Activated T-cell treated with anti-CD3 and anti-CD28 coated beads, Interleukin-2, amount 50 U/mL, for 24 hours (primary cell): Measurements from ENCODE around the gene PGBD2.
A peak's percentile ranks its signal among the peaks of the same experiment; 100 is the strongest.

Experiments
- DNase-seq: peaks from one replicate; pipeline ENCODE4 v3.0.0-alpha.2; 2020
- H3K27ac Mint-ChIP-seq: 2 replicates; pipeline ENCODE4 v1.8.0; 2020; ENCODE audit warnings: mild to moderate bottlenecking, mixed read lengths
- H3K27me3 Mint-ChIP-seq: 2 replicates; pipeline ENCODE4 v1.8.0; 2020; ENCODE audit warnings: mixed read lengths
- H3K36me3 Mint-ChIP-seq: 2 replicates; pipeline ENCODE4 v1.8.0; 2020; ENCODE audit warnings: low read depth, mixed read lengths
- H3K4me1 Mint-ChIP-seq: 2 replicates; pipeline ENCODE4 v1.8.0; 2020; ENCODE audit warnings: low read depth, mixed read lengths
- H3K4me3 Mint-ChIP-seq: 2 replicates; pipeline ENCODE4 v1.8.0; 2020; ENCODE audit warnings: mild to moderate bottlenecking, moderate library complexity, mixed read lengths
- H3K9me3 Mint-ChIP-seq: 2 replicates; pipeline ENCODE4 v1.8.0; 2020; ENCODE audit warnings: mixed read lengths

Gene PGBD2, protein sequence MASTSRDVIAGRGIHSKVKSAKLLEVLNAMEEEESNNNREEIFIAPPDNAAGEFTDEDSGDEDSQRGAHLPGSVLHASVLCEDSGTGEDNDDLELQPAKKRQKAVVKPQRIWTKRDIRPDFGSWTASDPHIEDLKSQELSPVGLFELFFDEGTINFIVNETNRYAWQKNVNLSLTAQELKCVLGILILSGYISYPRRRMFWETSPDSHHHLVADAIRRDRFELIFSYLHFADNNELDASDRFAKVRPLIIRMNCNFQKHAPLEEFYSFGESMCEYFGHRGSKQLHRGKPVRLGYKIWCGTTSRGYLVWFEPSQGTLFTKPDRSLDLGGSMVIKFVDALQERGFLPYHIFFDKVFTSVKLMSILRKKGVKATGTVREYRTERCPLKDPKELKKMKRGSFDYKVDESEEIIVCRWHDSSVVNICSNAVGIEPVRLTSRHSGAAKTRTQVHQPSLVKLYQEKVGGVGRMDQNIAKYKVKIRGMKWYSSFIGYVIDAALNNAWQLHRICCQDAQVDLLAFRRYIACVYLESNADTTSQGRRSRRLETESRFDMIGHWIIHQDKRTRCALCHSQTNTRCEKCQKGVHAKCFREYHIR

DNA sequence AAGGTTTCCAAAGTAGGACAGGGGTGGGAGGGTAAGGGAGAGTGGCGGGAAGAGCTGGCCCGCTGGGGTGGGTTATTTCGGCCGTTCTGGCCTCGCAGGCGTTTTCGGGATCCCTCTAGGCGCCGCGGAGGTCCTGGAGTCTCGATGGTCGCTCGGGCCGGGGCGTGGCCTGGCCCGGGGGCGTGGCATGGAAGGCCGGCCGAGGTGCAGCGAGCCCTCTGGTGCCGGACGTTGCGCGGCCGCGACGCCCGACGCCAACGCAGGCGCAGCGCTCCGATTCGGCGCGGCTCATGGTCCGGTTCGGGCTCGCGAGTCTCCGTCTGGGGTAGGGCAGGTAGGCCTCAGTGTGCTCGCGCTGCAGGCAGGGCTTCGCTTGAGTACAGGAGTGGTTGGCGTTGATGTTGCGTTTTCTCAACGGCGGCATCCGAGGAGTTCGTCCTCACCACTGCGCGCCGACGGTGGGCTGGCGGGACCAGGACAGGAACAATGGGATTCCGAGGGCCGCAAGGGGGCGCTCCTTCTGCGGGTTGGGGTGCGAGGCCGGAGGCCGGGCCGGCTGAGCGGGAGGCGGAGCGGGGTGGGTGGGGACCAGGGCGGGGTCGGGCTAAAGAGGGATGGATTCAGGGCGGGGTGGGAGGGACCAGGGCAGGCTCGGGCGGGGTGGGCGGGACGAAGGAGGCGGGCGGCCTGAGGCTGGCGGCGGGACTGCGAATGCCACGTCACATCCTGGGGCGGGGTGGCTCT lies at the start of gene PGBD2:
Gene PGBD2, plus strand, starts transcription at position 227 of the 744 bp plus-strand sequence. CDS start 7,628 bp downstream, outside the sequence.
- Mint-ChIP-seq H3K9me3 (no peaks in the 10 kb centered on the region), H3K36me3 (peaks cover 4% of the 10 kb centered on the region), H3K4me1 (peaks cover 40% of the 10 kb centered on the region), H3K4me3 (peak within 1 kb of the TSS; percentile 94), H3K27me3 (no peaks in the 10 kb centered on the region), H3K27ac (peak within 1 kb of the TSS; percentile 99)
- DNase-seq: peak; percentile 98

DNA sequence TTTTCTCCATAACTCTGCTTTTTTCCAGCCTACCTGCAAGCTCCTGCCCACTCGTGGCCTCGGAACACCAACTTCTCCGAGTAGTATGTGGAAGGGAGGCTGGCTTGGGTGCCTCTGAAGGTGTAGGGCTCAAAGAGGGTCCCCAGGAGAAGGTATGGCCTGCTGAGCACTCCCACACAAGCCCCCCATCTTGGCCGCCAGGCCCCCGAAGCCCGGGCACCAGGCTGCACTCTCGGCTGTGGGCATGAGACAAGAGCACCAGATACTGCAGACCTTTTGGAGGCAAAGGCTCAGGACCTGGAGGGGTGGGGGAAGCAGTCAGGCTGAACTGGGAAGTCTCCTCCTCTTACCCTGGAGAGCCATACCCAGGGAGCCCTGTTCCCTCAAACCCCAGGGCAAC lies 48.8 kb upstream of the PGBD2 start:
- peaks cover 5% of the 10 kb centered on the region for H3K36me3 Mint-ChIP-seq
- H3K27ac Mint-ChIP-seq: peak overlapping the region; percentile 97
- DNase-seq: no peak
- no peaks in the 10 kb centered on the region for H3K27me3 Mint-ChIP-seq
- H3K4me3 Mint-ChIP-seq: peak overlapping the region; percentile 94
- H3K9me3 Mint-ChIP-seq: no peaks in the 10 kb centered on the region
- H3K4me1 Mint-ChIP-seq: peaks cover 21% of the 10 kb centered on the region

DNA sequence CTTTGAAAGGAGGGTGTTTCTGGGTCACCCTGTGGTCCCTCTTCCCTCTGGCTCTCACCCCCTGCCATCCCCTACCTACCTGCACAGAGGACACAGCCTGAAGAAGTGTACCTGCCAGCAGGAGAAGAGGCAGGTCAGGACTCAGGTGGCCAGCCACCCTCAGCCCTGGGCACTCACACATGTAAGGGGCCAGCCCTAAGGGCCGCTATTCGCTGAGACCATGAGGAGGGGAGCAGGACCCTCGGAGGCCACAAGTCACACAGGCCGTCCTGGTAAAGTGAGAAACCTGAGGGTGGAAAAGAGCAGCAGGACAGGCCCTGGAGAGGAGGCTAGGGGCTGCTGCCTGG lies 48.3 kb upstream of the PGBD2 start:
- DNase-seq: no peak
- Mint-ChIP-seq H3K27ac (peak overlapping the region; percentile 97), H3K4me3 (peak overlapping the region; percentile 94), H3K9me3 (no peaks in the 10 kb centered on the region), H3K4me1 (peaks cover 26% of the 10 kb centered on the region), H3K27me3 (no peaks in the 10 kb centered on the region), H3K36me3 (peaks cover 5% of the 10 kb centered on the region)

DNA sequence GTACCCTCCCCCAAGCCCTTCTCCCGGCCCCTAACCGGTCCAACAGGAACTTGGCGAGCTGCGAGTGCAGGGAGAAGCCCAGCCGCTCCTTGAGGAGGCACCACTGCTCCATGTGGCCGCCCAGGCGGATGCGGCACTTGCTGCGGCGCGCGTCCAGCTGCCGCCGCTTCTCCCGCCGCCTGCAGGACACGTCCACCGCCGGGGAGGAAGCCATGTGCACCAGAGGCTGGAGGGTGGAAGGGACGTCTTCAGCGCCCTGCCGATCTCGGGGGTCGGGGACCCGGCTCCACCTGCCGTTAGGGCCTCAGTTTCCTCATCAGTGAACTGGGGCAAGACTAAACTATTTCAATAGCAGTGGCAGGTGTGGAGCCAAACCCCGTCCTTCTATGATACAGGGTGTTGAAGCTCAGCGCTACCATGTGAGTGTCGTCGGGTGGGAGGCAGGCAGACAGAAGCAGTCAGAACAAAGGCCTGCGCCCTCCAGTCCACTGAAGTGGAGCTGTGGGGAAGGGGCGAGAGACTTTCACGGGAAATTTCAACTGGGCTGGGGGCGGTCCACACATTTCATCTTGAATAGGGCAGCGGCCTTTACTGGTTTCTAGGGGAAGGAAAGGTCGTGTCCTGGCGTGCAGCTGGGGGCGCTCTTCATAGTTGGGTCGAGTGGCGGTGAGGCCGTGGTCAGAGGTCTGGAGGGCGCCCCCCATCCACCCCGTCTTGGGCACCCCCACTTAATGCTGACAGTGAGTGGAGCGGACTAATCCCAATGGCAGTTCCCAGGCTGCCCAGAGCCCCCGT lies 47.7 kb upstream of the PGBD2 start:
- DNase-seq: peak; percentile 75
- peaks cover 30% of the 10 kb centered on the region for H3K4me1 Mint-ChIP-seq
- no peaks in the 10 kb centered on the region for H3K27me3 Mint-ChIP-seq
- H3K36me3 Mint-ChIP-seq: peaks cover 5% of the 10 kb centered on the region
- H3K4me3 Mint-ChIP-seq: peak overlapping the region; percentile 94
- H3K9me3 Mint-ChIP-seq: no peaks in the 10 kb centered on the region
- H3K27ac Mint-ChIP-seq: peak overlapping the region; percentile 97

DNA sequence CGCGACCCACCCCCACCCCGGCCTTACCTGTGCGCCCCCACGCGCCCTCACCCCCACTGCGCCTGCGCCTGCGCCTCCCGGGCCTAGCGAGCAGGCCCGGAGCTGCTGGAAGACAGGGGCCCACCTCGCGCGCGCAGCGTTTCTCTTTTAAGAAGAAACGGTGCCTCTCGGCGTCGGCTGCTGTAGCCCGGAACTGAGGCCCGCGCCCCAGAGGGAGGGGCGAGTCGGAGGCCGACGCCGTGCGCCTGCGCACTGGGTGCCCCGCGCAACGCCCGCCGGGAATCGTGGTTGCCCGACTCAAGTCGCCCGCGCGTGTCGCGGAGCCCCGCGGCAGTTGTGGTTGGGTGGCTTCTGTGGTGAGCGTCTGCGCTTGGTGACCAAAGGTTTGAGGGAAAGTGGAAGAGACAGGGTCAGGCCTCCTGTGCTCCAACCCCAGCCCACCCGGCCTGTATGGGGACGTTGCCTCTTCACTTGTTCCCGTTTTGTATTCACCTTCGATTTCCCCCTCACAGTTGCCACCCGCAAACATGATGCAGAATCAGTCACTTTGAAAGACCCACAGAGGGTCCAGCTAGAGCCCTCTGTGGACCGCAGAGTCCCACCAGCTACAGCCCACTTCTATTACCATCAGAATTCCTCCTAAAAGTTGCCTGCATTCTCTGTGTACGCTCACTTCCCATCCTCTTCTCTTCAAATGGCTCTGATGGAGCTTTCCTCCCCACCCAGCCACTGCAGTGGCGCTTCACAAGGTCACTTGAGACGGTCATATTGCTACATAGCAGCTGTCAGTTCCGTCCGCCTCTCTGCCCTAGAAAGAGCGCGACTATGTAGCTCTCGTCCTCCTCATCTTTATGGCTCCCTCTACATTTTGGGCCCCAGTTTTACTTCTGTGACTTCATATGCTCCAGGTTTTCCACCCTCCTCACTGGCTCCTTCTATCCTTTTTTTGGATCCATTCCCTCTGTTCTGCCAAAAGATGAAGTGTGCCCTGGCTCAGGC lies 46.8 kb upstream of the PGBD2 start, which contains the start of gene ZNF692:
Gene ZNF692, minus strand, starts transcription at position 195 of the 999 bp plus-strand sequence. CDS start 776 bp downstream, outside the sequence.
- H3K4me1 Mint-ChIP-seq: peaks cover 38% of the 10 kb centered on the region
- no peaks in the 10 kb centered on the region for H3K9me3 Mint-ChIP-seq

DNA sequence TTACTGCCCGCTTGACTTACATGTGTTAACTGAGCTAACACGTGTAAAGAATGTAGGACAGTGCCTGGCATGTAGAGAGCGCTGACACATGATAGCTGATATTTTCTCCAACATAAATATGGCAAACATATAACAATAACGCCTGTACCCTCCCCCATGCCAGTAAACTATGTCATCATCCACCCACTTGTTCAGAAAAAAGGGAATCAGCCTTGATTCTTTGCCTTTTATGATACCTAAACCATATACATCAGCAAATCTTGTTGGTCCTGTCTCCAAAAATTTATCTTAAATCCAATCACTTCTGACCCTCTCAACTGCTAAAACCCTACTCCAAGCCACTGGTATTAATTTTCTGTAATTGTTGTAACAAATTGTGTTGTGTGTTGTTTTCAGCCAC lies 46.0 kb upstream of the PGBD2 start:
- Mint-ChIP-seq H3K4me1 (peaks cover 42% of the 10 kb centered on the region), H3K27ac (peak overlapping the region; percentile 97), H3K4me3 (peak overlapping the region; percentile 94), H3K9me3 (no peaks in the 10 kb centered on the region), H3K36me3 (peaks cover 5% of the 10 kb centered on the region), H3K27me3 (no peaks in the 10 kb centered on the region)
- no peak for DNase-seq

More for the DNA sequence above, 46.8 kb upstream of the PGBD2 start, which contains the start of gene ZNF692:
- Mint-ChIP-seq H3K27me3 (no peaks in the 10 kb centered on the region), H3K27ac (peak within 1 kb of the TSS; percentile 97), H3K36me3 (peaks cover 5% of the 10 kb centered on the region), H3K4me3 (peak within 1 kb of the TSS; percentile 94)
- peak; percentile 97 for DNase-seq

DNA sequence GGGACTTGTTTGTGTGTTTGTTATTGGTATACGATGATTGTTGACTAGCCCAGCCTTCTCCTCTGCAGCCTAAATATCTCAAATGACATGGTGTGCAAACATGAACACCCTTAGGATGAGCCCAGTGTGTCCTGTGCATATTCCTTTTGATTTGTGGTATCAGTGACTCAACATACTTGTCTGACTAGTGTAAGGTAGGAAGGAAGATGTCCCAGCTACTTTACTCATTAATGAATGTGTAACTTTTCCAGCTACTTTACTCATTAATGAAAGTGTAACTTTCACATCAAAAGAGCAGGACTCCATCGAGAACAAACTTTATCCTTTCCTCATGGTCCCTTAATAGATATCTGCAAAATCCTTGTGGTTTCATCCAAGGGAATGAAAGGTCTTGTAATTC lies 44.4 kb upstream of the PGBD2 start:
- Mint-ChIP-seq H3K4me3 (no peak overlapping the region), H3K36me3 (peaks cover 5% of the 10 kb centered on the region), H3K27me3 (no peaks in the 10 kb centered on the region), H3K4me1 (peaks cover 42% of the 10 kb centered on the region), H3K27ac (no peak overlapping the region), H3K9me3 (no peaks in the 10 kb centered on the region)
- DNase-seq: no peak

DNA sequence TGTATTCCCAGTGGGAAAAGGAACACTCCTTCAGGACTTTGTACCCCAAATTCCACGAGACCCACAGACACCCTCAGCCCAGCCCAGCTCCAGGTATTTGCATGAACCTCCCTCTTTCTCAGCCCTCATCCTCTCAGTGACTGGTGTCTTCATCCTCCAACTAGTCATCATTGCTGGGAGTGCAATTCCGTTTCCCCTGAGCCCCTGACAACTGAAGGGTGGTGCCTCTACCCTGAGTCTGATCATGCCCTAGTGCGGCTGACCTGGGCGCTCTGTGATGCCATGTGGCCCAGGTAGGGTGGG lies 43.4 kb upstream of the PGBD2 start:
- Mint-ChIP-seq H3K9me3 (no peaks in the 10 kb centered on the region), H3K27me3 (no peaks in the 10 kb centered on the region), H3K4me1 (peaks cover 42% of the 10 kb centered on the region), H3K36me3 (peaks cover 5% of the 10 kb centered on the region), H3K27ac (peak overlapping the region; percentile 82), H3K4me3 (peak overlapping the region; percentile 83)
- DNase-seq: no peak

DNA sequence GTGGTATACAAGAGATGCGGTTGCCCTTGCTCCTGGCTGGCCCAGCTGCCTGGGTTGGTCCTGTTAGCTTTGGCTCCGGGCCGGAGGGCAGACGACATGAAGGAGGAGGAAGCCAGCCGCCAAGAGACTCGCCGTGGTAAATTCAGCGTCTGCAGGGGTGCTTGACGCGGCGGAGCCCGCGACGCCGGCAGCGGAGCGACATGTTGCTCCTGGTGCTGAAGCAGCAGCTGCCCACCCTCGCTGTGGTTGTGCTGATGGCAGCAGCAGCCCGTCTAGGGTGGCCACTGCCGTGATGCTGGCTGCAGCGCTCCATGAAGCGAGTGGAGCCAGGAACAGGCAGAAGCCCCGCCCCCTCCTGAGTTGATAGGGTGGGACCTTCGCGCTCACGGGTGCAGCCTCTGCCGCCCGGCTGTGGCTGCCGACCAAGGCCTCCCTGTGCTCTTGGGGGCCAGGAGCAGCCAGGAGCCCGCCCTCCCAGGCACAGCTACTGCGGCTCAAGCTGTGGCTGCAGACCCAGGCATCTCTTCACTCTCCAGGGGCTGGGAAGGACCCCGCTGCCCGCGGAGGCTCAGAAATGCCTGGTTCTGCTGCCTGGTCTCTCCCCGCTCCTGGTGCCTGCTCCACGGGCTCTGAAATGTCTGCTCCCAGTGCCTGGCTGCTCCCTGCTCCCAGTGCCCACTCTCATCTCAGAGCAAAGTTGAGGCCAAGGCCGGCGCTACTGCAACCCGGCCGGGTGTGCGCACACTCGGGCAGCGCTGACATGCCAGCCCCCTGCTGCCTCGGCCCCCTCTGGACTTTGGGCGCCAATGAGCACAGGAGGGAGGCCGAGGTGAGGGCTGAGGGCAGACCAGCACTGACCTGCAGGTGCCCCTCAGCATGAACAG lies 42.8 kb upstream of the PGBD2 start:
- Mint-ChIP-seq H3K4me3 (peak overlapping the region; percentile 83), H3K36me3 (peaks cover 5% of the 10 kb centered on the region), H3K4me1 (peaks cover 42% of the 10 kb centered on the region), H3K9me3 (no peaks in the 10 kb centered on the region), H3K27me3 (no peaks in the 10 kb centered on the region), H3K27ac (peak overlapping the region; percentile 82)
- DNase-seq: peak; percentile 87

DNA sequence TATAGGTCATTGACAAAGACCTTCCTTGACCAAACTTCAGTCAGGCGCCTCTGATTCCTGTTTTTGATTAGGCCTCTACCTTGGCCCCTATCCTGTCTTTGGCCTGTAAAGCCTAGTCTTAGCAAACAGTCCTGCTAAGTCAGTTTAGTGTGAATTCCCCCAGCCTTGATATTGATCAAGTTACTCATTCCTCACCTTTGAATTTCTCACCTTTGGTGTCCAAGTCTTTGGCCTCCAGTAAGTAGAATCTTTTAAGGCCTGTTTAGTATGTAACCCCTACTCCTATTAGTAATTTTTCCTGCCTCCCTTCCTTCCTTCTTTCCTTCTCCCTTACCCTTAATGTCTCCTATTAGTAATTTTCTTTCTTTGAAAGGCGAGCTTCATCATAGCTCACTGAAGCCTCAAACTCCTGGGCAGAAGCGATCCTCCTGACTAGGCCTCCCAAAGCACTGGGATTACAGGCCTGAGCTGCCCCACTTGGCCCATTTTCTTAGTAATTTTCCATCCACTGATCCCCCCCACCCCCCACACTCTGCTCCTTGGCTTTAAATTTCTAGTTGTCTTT lies 34.1 kb upstream of the PGBD2 start:
- Mint-ChIP-seq H3K27me3 (peaks cover 4% of the 10 kb centered on the region), H3K9me3 (no peaks in the 10 kb centered on the region), H3K4me3 (peak overlapping the region; percentile 18), H3K27ac (no peak overlapping the region), H3K36me3 (peaks cover 6% of the 10 kb centered on the region), H3K4me1 (peaks cover 21% of the 10 kb centered on the region)
- DNase-seq: no peak

DNA sequence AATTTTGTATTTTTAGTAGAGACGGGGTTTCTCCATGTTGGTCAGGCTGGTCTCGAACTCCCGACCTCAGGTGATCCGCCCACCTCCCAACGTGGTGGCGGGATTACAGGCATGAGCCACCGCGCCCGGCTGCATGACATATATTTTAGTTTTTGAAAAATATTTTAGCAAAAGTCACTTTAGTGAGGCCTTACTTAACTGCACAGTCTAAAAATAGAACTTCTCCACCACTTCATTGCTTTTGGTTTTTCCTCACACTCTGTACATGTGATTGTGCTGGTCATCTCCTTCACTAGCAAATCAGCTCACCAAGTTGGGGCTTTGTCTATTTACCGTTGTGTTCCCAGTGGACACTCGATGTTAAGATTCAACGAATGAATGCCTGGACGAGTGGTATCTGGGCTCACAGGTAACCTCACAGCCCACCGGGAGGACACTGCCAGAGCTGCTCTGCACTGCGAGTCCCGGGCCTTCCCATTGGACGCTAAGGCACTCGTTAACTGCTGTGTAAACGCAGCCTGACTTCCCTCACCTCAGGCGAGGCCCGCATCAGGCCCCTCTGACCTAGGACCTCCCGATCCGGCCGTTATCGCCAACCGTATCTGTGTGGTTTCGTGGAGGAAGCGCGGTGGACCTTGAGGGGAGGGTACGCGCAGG lies 33.2 kb upstream of the PGBD2 start:
- DNase-seq: peak; percentile 79
- H3K4me1 Mint-ChIP-seq: peaks cover 21% of the 10 kb centered on the region
- H3K36me3 Mint-ChIP-seq: peaks cover 6% of the 10 kb centered on the region
- peaks cover 4% of the 10 kb centered on the region for H3K27me3 Mint-ChIP-seq
- peak overlapping the region; percentile 98 for H3K27ac Mint-ChIP-seq
- H3K9me3 Mint-ChIP-seq: no peaks in the 10 kb centered on the region
- H3K4me3 Mint-ChIP-seq: peak overlapping the region; percentile 91

DNA sequence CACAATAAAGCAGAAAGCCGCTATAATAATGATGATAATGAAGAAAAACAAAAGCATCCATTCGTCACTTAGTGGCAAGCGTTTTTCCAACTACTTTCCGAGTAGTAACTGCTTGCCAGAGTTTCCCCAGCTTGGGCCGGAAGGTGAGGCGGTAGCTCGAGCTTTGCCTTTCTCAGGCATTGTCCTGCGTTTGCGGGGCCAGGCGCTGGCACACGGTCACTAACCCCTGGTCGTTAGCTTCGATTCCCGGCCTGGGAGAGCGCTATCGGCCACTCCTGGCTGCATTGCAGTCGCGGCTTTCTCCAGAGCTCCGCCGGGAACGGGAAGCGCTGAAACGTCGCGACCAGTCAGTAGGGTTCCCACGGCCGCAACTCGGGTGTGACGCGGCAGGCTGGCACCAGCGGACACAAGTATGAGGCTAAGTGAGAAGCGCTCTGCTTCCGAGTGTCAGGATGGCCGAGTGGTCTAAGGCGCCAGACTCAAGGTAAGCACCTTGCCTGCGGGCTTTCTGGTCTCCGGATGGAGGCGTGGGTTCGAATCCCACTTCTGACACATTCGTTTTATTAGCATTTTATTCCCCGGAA lies 32.5 kb upstream of the PGBD2 start:
- peak; percentile 100 for DNase-seq
- Mint-ChIP-seq H3K27ac (peak overlapping the region; percentile 98), H3K9me3 (no peaks in the 10 kb centered on the region), H3K27me3 (peaks cover 4% of the 10 kb centered on the region), H3K4me1 (peaks cover 21% of the 10 kb centered on the region), H3K4me3 (peak overlapping the region; percentile 91), H3K36me3 (peaks cover 6% of the 10 kb centered on the region)
